Esophagus muscularis mucosa (tissue), 4 donors: ENCODE measurements around the gene PLEKHA5. TPM values are rescaled to one million over a fixed set of nuclear protein-coding genes. Genes with fewer than 3 reads are reported as not detected.

ENCODE experiments used
- DNase-seq: peaks from one replicate; pipeline ENCODE4 v3.0.0-alpha.2; 2017; ENCODE audit errors: extremely low spot score
- H3K27ac ChIP-seq, 4 donors: fragments of 200-600 bp; sonication (generic); replicated peaks in 1 of 4; 1 replicate in 3 of 4; 2 replicates in 1 of 4; pipeline ENCODE4 v1.5.1; 2016 to 2019; ENCODE audit warnings: mild to moderate bottlenecking in 1 of 4
- H3K27me3 ChIP-seq, 4 donors: fragments of 200-600 bp; sonication (generic); one replicate each; pipeline versions ENCODE4 v1.5.1 to v1.6.0; 2016 to 2019
- H3K36me3 ChIP-seq, 4 donors: fragments of 200-600 bp; sonication (generic); one replicate each; pipeline ENCODE4 v1.5.1; 2016 to 2019
- H3K4me1 ChIP-seq, 4 donors: fragments of 200-600 bp; sonication (generic); one replicate each; pipeline ENCODE4 v1.5.1; 2016 to 2019
- H3K4me3 ChIP-seq, 4 donors: fragments of 200-600 bp; sonication (generic); 1 replicate in 2 of 4; 2 replicates in 2 of 4; pipeline ENCODE4 v1.5.1; 2016 to 2019; ENCODE audit warnings: mild to moderate bottlenecking in 4 of 4, moderate library complexity in 1 of 4
- H3K9me3 ChIP-seq, 4 donors: fragments of 200-600 bp; sonication (generic); 1 replicate in 3 of 4; 2 replicates in 1 of 4; pipeline ENCODE4 v1.5.1; 2016 to 2019
- CTCF ChIP-seq, 3 experiments: fragments of 200-600 bp in 2 of 3; fragments of 450-650 bp in 1 of 3; sonication (generic) in 2 of 3; IDR thresholded peaks; one replicate each; pipeline ENCODE4 v1.5.1; 2017 to 2019; ENCODE audit warnings: antibody characterized with exemption in 3 of 3, mild to moderate bottlenecking in 2 of 3, moderate library complexity in 1 of 3
- EP300 ChIP-seq: sonication (generic); formaldehyde crosslinking; IDR thresholded peaks from one replicate; pipeline ENCODE4 v1.6.1; 2017; ENCODE audit warnings: antibody characterized with exemption
- POLR2A ChIP-seq: fragments of 450-650 bp; IDR thresholded peaks from one replicate; pipeline ENCODE4 v1.6.1; 2017; ENCODE audit warnings: antibody characterized with exemption, moderate library complexity, mild to moderate bottlenecking, low read depth
- POLR2AphosphoS5 ChIP-seq, 2 donors: sonication (generic); formaldehyde crosslinking; IDR thresholded peaks; one replicate each; pipeline ENCODE4 v1.6.1; 2017; ENCODE audit warnings: antibody characterized with exemption in 2 of 2
- WGBS: methylation state at CpG from one replicate; pipeline ENCODE4 v1.1.5; 2018; 5-methylcytosine and 5-hydroxymethylcytosine counted together
- intact Hi-C: fragments of 100-400 bp; cut with DNase I; formaldehyde crosslinking; loops from one replicate; pipeline ENCODE4 v1.15.1; 2023
- total RNA-seq, 4 donors: library from RNA; depleted of rRNA; stranded (reverse); fragments of >200 nt; gene quantifications; one replicate each; pipeline versions ENCODE4 v1.1.0 to v1.2.1, GENCODE V29; 2016

PLEKHA5 gene
- total RNA-seq, 4 donors from 2014 or later = 50.7 to 88.5 (median 58.6) TPM

GRCh38 chr12:19095756-19096480 is 33.6 kb upstream of the PLEKHA5 start:
- TF ChIP-seq CTCF (IDR thresholded peaks at IDR 0.05) (no peak), EP300 (no peak)
- H3K4me1 ChIP-seq = no peaks in the 10 kb centered on the region
- H3K27me3 ChIP-seq = no peaks in the 10 kb centered on the region
- WGBS = 92% methylated on average over 8 of the region's 8 CpGs
- intact Hi-C loops = no loop called here
- no peaks in the 10 kb centered on the region for H3K36me3 ChIP-seq
- H3K27ac ChIP-seq = no peak overlapping the region
- no peak overlapping the region for H3K4me3 ChIP-seq
- no peaks in the 10 kb centered on the region for H3K9me3 ChIP-seq
- DNase-seq = no peak

- Histone ChIP-seq H3K4me3 (no peak overlapping the region), H3K4me1 (no peaks in the 10 kb centered on the region), H3K9me3 (no peaks in the 10 kb centered on the region), H3K27ac (no peak overlapping the region), H3K27me3 (no peaks in the 10 kb centered on the region), H3K36me3 (no peaks in the 10 kb centered on the region)
- whole genome bisulfite sequencing = 91% methylated on average over 3 of the region's 3 CpGs
- TF ChIP-seq POLR2A (no peak), POLR2AphosphoS5 (IDR thresholded peaks at IDR 0.05) (no peak), EP300 (no peak), CTCF (IDR thresholded peaks at IDR 0.05) (no peak)
- DNase-seq = no peak
- intact Hi-C loops = loop anchor here (10.0 kb wide), 1 partner anchor 181 kb away; no protein-coding TSS in a partner anchor
These were observed 24.1 kb upstream of the PLEKHA5 start for GRCh38 chr12:19105463-19105862.

GRCh38 chr12:19107750-19108149 is 21.8 kb upstream of the PLEKHA5 start:
- intact Hi-C loops = loop anchor here (10.0 kb wide), 1 partner anchor 183 kb away; no protein-coding TSS in a partner anchor
- Histone ChIP-seq H3K36me3 (no peaks in the 10 kb centered on the region), H3K9me3 (no peaks in the 10 kb centered on the region), H3K27ac (no peak overlapping the region), H3K4me3 (no peak overlapping the region), H3K4me1 (no peaks in the 10 kb centered on the region), H3K27me3 (no peaks in the 10 kb centered on the region)
- DNase-seq = no peak
- TF ChIP-seq POLR2A = no peak
- no peak for TF ChIP-seq CTCF (IDR thresholded peaks at IDR 0.05)
- no peak for TF ChIP-seq EP300
- no peak for TF ChIP-seq POLR2AphosphoS5 (IDR thresholded peaks at IDR 0.05)
- WGBS = 96% methylated on average over 22 of the region's 24 CpGs

GRCh38 chr12:19110221-19110940 is 19.2 kb upstream of the PLEKHA5 start:
- 87% methylated on average over 3 of the region's 3 CpGs for WGBS
- no peaks in the 10 kb centered on the region for H3K9me3 ChIP-seq
- H3K4me3 ChIP-seq = no peak overlapping the region
- intact Hi-C loops = no loop called here
- DNase-seq = no peak
- no peaks in the 10 kb centered on the region for H3K36me3 ChIP-seq
- no peak overlapping the region for H3K27ac ChIP-seq
- TF ChIP-seq POLR2A = no peak
- no peak for TF ChIP-seq POLR2AphosphoS5 (IDR thresholded peaks at IDR 0.05)
- no peak for TF ChIP-seq CTCF (IDR thresholded peaks at IDR 0.05)
- TF ChIP-seq EP300 = no peak
- no peaks in the 10 kb centered on the region for H3K27me3 ChIP-seq
- no peaks in the 10 kb centered on the region for H3K4me1 ChIP-seq
